DMS114 treated with DMSO at 0.1 percent for 48 hours (cell line): Measurements from ENCODE around the gene MPI.
A peak's percentile ranks its signal among the peaks of the same experiment; 100 is the strongest.
"Not testable (repeated sequence)": the region's sequence is repeated elsewhere in the genome, so short reads cannot be mapped to it uniquely, and the experiment has no call there.

Experiments
- DNase-seq: peaks from one replicate; lab custom pipeline; 2025; ENCODE audit not compliant: unreplicated experiment; lab: John Stamatoyannopoulos, UW

The MPI gene

GRCh38 chr15:74928771-74929198 is 38.9 kb downstream of the MPI start:
- DNase-seq, result no peak

DNA sequence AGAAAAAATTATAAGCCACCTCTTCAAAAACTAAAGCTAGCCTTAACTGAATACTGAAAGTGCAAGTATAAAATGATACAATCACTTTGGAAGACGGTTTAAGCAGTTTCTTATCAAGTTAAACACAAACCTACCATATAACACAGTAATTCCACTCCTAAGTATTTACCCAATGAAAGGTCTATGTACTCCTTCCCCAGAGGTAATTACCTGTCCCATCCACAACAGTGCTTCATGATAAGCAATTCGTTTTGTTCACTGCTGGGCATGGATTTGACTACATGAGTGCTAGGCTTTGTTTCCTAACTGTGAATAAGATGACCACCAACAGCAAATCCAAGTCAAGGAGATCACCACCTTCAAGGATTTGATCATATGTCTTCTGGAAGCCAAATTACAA is 43.7 kb downstream of the MPI start:
- DNase-seq, result no peak

DNA sequence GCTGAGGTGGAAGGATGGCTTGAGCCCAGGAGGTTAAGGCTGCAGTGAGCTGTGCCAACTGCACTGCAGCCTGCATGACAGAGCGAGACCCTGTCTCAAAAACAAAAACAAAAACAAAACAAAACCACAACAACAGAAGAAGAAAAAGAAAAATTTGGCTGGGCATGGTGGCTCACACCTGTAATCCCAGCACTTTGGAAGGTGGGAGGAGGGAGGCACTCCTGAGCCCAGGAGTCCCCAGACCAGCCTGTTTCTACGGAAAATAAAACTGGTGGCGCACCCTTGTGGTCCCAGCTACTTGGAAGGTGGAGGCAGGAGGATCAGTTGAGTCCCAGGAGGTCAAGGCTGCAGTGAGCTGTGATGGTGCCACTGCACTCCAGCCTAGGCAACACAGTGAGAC is 45.4 kb downstream of the MPI start:
- DNase-seq, result not testable (repeated sequence)

DNA sequence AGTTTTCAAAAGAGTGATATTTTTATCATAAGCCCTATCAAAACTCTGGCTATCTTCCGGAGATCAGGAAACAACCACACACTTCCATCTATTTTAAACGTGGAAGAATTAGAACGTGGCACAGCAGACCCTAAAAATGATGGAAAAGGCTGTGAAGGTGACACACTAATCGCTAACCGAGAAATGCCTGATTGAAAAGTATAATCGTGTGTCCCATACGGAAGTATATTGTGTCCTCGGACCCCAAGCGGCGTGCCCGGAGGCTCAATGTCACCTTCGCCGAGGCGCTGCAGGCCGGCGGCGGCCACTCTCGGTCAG is 47.4 kb downstream of the MPI start:
- no peak for DNase-seq

DNA sequence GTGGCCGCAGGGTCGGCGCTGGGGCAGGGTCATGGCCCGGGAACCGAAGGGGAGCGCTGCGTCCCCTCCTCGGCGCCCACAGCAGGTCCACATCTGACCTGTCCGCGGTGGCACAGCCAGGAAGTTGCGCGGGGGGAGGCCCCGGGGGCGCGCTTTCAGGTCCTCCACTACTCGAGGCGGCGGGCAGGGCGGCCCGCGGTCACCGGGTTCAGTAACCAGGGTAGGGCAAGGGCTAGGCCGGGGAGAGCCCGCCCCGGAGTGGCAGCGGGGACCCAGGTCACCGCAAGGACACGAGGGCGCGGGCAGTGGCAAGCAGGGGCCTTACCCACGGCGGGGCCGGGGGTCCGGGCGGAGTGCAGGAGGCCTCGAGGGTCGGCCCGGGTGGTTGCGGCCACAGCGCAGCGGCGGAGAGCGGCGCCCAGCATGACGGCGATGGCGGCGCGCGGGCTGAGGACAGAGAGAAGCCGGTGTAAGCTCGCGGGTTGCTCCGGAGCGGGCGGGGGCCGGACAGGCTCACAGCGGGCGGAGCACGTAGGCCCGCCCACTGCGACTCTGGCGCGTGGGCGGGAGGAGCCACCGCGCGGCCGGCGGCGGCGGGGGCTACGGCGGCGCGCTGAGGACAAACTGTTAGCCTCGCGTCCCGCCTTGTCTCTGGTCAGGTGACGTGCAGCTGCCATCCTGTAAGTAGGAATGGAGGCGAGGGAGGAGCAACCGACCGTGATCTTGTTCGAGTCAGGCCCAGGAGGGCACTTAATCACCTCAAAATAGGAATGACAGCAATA is 47.9 kb downstream of the MPI start, which contains the start of gene COX5A:
TSS of gene COX5A (minus strand) at position 484 of the 782 bp plus-strand sequence. CDS start at position 425, 59 bp downstream.
- peak; percentile 93 for DNase-seq

GRCh38 chr15:74950078-74950908 is 60.5 kb downstream of the MPI start:
- DNase-seq, result peak; percentile 87

- DNase-seq, result no peak
Measured at GRCh38 chr15:74951006-74951405, 61.2 kb downstream of the MPI start.
